HG02885 (cell line): ENCODE results near the gene HS3ST4.

Experiments used
- ATAC-seq: cut with Tn5 transposase; IDR thresholded peaks from one replicate; pipeline ENCODE4 v1.9.1; 2021; ENCODE audit warnings: mild to moderate bottlenecking; ENCODE audit not compliant: unreplicated experiment, poor library complexity

The HS3ST4 gene

GRCh38 chr16:25812215-25812614 lies 120.5 kb downstream of the HS3ST4 start:
- no peak for ATAC-seq

DNA sequence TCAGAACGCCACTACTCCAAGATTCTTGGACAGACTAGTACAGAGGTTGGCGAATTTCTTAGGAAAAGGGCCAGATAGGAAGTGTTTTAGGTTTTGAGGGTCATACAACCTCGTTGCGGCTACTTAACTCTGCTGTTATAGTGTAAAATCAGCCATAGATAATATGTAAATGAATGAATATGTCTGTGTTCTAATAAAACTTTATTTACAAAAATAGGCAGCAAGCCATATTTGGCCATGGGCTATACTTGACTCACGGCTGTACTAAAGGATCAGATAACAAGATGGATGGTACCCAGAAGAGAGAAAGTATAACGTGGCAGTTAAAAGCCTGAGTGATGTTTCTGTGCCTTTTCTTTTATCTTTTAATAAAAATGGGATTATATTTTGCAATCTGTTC lies 125.5 kb downstream of the HS3ST4 start:
- no peak for ATAC-seq

GRCh38 chr16:25817876-25818275 lies 126.1 kb downstream of the HS3ST4 start:
- ATAC-seq, result no peak

GRCh38 chr16:25823891-25824290 lies 132.1 kb downstream of the HS3ST4 start:
- ATAC-seq, result no peak

GRCh38 chr16:25827709-25828108 lies 135.9 kb downstream of the HS3ST4 start:
- no peak for ATAC-seq

GRCh38 chr16:25828510-25828909 lies 136.8 kb downstream of the HS3ST4 start:
- no peak for ATAC-seq

DNA sequence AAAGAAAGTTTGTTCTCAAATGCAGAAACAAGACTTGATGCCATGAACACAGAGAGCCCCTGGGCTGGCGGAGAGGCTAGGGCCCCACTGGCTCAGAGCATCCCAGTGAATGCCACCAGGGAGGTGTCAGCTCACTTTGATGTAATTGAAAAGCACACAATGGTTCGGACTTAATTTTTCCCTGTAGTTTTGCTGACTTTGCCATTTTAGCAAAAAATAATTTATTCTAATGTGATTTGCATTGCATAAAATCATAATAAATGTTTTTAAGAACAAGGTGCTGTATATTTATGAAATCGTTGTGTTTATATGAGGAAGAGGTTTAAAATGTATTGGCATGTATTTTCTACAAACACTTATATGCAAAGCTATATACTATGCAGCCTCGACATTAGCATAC lies 140.5 kb downstream of the HS3ST4 start:
- no peak for ATAC-seq

DNA sequence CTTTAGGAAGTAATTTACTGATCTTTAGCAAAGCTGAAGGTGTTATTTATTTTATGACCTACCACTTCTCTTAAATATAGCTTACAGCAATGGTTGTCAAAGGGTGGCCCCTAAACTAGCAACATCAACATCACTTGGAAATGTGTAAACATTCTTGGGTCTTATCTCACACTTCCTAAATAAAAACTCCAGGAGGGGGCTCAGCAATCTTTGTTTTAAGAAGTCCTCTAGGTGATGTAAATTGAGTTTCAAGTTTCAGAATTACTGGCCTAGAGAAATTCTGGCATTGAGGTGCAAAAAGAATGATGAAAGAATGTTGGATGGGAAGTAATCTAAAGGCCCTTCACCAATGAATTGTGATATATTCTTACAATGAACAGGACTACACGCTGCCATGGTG lies 142.3 kb downstream of the HS3ST4 start:
- no peak for ATAC-seq

- ATAC-seq, result no peak
Measured at GRCh38 chr16:25835126-25835525, 143.4 kb downstream of the HS3ST4 start.

GRCh38 chr16:25838724-25839186 lies 147.0 kb downstream of the HS3ST4 start:
- no peak for ATAC-seq

DNA sequence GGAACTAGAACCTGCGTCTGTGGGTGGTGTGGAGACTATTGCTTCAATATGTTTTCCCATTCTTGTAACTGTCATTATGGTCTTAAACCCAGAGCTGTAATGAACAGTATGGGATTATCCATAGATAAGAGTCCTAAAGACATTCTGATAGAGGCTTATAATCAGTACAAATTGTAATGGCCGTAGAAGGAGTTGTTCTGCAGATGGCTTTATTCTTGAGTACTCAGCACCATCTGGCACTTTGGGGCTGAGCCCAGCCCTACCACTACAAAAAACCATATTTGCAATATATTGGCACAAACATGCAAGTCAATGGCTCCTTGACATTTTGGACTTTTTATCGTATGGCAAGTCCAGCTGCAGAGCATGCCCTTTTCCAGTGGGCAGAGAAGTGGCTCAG lies 150.0 kb downstream of the HS3ST4 start:
- no peak for ATAC-seq

DNA sequence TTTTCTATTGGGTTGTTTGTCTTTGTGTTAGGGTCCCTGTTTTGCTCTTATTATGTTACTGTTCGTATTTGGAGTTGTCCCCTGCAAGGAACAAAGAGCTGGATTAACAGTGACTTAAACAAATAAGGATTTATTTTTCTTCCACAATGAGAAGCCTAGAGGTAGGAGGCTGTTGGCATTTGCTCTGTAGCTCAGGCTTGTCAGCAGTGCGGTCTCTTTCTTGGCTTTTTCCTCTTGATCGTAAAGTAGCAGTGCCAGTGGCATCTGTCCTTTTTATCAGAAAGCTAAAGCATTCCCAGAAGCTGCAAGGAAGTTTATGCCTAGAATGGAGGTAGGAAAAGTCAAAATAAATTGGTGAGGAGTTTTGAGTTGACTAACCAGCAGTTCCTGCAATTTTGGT lies 154.1 kb downstream of the HS3ST4 start:
- ATAC-seq, result no peak

- no peak for ATAC-seq
Measured at GRCh38 chr16:25854141-25854540, 162.4 kb downstream of the HS3ST4 start.

DNA sequence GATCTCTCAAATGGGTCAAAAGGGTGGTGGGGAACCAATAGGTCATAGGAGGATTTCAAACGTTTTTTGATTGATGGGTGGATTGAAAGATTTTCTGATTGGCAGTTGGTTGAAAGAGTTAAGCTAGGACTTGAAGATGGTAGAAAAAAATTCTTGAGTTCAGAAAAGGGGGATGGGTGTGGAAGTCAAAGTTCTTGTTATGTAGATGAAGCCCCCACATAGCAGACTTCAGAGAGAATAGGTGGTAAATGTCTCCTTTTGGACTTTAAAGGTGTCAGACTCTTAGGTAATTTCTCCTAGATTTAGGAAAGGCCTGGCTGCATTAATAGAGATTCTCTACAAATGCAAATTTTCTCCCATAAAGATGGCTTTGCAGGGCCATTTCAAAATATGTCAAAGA lies 163.3 kb downstream of the HS3ST4 start:
- ATAC-seq, result no peak

DNA sequence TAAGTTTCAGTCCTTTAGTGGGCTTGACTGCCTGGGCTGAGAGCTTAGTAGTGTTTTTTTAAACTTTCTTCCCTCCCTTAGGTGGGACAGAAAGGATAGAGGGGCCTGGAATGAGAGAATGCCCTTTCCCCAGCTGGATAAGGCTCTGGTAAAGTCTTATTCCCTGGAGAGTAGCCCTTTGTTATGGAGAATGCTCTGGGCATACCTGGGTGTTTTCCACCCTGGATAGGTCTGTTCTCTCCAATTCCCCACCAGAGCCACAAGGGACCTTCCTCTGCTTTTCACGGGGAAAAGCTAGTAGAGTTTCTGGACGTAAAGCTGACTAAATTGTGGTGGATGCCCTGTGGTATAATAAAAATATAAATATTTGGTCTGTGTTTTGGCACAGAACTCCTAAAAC lies 164.1 kb downstream of the HS3ST4 start:
- ATAC-seq, result no peak

GRCh38 chr16:25859645-25860044 lies 167.9 kb downstream of the HS3ST4 start:
- ATAC-seq, result no peak

DNA sequence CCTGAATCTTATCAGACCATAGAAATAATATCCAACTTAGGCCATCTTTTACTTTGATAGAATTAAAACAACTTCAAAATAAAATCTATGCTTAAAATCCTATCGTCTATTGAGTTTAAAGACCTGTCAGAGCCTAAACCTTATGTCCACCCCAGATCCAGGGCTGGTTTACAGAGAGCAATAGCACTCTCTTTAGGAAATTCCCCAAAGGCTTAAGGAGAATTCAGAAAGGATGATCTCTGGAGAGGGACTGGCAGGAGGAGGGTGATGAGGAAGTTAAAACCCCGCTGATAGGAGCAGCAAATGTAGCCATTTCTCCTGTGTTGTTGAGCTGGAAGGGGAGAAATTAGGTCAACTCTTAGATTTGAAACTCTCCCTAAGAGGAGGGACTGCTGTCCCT lies 175.3 kb downstream of the HS3ST4 start:
- no peak for ATAC-seq

GRCh38 chr16:25868106-25868505 lies 176.3 kb downstream of the HS3ST4 start:
- ATAC-seq, result no peak

GRCh38 chr16:25868706-25869370 lies 177.1 kb downstream of the HS3ST4 start:
- no peak for ATAC-seq

DNA sequence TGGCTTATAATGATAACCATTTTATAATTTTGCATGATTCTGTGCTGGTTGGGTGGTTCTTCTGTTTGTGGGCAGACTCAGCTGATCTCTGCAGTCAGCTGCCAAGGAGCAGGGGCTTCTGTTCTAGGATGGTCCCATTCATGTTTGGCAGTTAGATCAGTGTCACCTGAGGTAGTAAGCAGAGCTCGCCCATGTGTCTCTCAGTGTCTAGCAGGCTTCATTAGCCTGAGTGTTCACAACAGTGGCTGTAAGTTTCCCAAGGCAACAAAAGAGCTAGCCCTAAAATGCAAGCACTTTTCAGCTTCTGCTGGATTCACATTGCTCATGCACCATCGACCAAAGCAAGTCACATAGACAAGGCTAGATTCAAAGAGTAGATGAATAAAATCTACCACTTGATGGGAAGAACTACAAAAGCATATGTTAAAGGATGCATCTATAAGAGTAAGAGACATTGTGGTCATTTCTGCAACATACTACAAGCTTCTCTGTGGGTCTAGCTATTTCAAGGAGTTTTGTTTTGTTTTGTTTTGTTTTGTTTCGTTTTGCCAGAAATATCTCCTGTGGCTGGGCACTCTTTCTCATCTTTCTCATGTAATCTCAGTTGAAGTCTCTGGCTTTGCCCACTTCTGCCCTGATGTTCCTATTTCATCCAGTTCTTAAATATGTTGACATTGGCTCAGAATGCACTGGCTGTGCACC lies 180.8 kb downstream of the HS3ST4 start:
- ATAC-seq, result no peak

GRCh38 chr16:25874196-25874595 lies 182.4 kb downstream of the HS3ST4 start:
- no peak for ATAC-seq

GRCh38 chr16:25875956-25876598 lies 184.3 kb downstream of the HS3ST4 start:
- ATAC-seq, result no peak
